ENCODE data around the gene PDZD2.
"Not testable (repeated sequence)": the region's sequence is repeated elsewhere in the genome, so short reads cannot be mapped to it uniquely, and the experiment has no call there.

Gene PDZD2

DNA sequence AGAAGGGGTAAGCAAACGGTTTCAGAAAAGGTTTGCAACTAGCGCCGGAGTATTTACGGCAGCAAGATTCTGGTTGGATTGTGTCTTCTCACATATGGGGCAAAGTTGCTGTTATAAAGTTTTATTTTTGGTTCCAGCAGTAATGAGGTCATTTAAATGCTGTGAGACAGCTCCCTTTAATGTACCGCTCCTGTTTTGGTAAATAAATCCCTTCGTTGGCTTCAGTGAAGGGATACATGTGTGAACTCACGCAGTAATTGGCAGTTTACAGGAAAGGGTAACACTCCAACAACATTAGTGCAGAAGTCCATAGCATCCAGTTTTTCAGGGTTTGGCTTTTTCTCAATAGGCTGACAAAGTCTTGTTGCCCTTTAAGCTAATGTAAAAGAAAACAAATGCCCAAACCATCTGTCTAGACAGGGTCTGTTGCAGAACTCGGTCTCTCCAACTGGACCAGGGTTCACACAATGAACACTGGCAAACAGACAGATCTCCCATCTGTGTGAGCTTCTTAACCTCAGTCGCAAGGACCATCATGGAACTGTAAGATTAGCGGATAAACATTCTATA lies 351.2 kb downstream of the PDZD2 start:
- DNase-seq: no peak

GRCh38 chr5:31990701-31991110 lies 351.8 kb downstream of the PDZD2 start:
- no peak for DNase-seq

DNA sequence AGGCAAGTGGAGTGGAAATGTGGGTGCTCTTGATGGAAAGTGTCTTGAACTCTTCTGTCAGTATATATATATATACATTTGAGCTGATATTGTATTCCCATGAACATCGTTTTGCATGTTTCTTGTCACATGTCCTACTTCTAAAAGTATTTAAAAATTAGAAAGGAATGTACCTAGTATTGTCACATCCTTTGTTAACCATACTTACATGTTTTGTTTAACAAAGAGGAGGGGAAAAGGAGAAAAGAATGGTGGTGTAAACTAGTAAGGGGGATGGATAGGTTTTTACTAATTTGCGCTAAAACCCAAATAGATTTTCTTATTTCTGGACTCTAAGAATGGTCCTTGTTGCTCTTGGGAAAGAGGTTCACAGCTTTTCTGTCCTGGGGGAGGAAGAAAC lies 353.4 kb downstream of the PDZD2 start:
- DNase-seq: no peak

DNA sequence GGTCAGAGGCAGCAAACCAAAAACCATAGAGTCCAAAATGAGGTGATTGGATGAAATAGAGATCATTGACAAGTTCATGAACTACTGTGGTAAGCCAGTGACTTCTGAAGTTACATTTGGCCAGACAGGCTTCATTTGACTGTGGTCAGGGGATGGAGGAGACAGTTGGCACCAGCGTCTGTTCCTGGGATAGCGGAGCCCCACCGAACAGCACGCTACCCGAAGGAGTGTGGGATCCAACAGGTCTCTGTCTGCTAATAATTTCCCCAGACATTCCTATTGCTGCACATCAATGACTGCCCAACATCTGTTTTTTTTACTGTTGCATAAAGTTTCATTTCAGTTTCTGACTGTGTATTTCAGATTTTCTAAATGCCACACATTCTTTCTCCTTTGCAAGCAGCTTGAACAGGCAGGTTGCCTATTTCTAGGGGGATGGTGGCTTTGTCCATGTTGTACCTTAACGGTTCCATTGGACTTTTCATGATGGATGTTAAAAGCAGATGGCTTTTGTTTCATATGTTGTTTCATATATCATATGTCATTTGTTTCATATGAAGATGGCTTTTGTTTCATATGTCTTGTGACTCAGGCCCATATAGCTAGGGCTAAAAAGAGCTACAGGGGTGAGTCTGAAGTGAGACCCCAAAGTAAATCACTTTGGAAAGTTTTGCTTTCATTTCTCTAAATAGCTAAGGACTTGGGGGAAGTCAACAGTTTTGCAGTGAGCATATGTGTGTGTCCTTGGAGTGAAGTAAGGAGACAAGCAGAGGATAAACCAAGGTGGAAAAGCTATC lies 354.4 kb downstream of the PDZD2 start:
- DNase-seq: no peak

DNA sequence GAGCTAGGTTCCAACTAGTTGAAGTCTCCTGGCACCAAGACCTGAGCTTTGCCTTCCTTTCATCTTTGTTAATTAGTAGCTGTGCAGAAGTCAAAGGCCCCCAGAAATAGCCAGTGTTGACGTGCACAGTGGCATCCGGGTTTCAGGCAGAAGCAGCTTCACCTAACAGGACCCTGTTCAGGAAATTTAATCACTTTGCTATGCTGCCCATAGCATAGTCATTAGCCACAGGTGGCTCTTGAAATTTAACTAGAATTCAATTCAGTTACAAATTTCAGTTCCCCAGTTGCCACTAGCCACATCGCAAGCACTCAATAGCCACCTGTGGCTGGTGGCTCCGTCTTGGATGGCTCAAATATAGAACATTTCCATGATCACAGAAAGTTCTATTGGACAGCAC lies 356.1 kb downstream of the PDZD2 start:
- DNase-seq: no peak

DNA sequence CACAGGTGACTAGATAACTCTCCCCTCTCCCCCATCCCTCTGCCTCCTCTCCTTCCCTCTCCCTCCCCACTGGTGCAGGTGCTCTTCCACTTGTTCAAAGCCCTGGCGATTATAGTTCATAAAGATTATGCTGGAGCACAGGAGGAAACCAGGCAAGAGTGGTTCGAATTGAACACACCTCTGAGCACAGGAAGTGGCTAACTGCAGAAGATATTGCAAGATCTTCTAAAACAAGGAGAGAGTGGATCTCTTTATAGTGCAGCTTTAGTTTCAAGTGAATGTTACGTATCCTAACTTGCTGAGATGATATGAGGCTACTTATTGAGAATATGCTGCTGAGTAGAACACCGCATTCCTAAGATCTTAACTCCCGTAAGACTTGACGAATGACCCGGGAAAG lies 356.8 kb downstream of the PDZD2 start:
- no peak for DNase-seq

GRCh38 chr5:31996909-31997308 lies 358.0 kb downstream of the PDZD2 start:
- DNase-seq: no peak

- DNase-seq: no peak
These were observed 360.5 kb downstream of the PDZD2 start for GRCh38 chr5:31999470-31999869.

DNA sequence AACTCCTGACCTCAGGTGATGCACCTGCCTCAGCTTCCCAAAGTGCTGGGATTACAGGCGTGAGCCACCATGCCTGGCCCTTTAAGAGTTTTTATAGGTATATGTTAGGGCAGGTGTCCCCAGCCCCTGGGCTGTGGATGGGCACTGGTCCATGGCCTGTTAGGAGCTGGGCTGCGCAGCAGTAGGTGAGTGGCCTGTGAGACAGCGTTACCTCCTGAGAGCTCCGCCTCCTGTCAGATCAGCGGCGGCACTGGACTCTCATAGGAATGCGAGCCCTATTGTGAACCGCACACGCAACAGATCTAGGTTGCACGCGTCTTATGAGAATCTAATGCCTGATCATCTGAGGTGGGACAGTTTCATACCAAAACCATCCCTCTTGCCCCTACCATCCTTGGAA lies 361.8 kb downstream of the PDZD2 start:
- DNase-seq: no peak

DNA sequence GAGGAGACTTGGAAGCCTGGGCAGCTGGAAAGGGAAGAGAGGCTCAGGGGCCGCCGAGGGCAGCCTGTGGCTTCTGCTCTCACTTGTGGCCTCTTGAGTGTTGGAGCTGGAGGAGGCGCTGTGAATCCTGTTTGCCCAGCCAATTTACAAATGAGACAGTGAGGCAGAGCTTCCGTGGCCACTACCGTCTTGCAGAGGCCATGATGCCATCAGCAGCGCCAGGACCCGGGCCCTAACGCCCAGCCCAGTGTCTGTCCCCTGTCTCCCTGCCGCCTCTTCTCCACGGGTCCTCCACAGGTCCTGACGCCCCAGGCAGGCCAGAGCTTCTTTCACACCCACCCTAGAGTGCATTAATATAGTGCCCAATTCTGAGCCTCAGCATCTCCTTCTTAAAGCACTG lies 362.4 kb downstream of the PDZD2 start:
- DNase-seq: no peak

DNA sequence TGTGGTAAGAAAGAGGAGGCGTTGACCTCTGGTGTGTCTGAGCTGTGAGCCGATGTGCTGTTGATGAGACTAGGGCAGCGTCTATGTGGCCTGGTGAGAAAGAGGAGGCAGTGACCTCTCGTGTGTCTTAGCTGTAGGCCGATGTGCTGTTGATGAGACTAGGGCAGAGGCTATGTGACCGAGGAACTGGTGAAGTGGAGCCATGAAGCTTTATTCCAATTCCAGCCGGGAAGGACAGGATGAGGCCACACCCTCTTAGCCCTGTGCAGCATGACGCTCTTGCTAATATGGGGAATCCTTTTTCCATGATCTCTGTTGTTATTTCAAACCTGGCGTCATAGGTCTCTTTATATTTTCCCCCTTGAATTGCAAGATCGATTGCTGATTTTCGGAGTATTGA lies 362.8 kb downstream of the PDZD2 start:
- DNase-seq: no peak

- no peak for DNase-seq
These were observed 363.8 kb downstream of the PDZD2 start for GRCh38 chr5:32002755-32003154.

DNA sequence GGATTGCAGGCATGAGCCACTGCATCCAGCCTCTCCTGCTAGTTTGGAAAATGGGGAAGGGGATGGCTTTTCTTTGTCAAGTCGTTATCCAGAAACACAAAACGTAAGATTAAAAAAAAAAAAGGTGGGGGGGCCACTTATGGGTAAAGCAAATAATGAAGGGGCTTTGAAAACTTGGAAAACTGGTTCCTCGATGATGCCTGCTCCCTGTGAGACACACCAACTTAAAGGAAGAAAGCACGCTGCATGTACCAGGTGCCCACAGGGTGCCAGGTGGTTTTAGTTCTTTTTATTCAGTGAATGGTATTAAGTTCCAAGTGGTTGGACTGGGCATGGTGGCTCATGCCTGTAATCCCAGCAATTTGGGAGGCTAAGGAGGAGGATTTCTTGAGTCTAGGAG lies 365.1 kb downstream of the PDZD2 start:
- DNase-seq: no peak

GRCh38 chr5:32004404-32004803 lies 365.5 kb downstream of the PDZD2 start:
- DNase-seq: no peak

DNA sequence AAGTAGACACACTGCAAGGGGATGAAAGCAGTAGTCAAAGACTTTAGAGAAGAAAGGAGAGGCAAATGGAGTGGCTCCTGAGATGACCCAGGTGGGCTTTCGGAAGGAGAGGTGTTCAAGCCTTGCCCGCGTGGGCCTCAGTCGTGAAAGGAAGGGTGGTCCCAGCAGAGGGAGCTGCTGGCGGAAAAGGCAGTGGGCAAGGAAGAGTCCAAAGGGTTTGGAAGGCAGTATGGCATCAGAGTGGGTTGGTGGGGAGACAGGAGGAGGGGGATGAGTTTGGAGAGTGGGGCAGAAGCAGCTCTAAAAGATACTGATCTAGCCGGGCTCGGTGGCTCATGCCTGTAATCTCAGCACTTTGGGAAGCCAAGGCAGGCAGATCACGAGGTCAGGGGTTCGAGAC lies 369.8 kb downstream of the PDZD2 start:
- DNase-seq: no peak

DNA sequence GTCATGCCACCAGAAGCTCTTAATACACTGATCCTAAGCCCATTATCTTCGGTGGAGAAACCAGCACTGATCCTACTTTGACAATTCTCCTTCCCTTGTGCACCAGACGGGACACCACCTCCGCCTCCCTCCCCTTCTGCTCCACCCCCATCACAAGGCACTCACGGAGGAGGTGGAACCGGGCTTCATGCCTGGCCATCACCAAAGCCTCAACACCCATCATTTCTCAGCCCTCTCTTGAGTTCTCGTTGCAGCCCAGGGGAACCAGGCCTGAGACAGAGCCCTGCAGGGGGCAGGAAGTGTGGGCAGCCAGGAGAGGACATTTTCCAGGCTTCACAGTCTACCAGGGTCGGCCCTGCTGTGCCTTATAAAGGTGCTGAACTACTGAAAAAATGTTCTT lies 374.7 kb downstream of the PDZD2 start:
- no peak for DNase-seq

- DNase-seq: no peak
These were observed 375.3 kb downstream of the PDZD2 start for GRCh38 chr5:32014096-32014745.

DNA sequence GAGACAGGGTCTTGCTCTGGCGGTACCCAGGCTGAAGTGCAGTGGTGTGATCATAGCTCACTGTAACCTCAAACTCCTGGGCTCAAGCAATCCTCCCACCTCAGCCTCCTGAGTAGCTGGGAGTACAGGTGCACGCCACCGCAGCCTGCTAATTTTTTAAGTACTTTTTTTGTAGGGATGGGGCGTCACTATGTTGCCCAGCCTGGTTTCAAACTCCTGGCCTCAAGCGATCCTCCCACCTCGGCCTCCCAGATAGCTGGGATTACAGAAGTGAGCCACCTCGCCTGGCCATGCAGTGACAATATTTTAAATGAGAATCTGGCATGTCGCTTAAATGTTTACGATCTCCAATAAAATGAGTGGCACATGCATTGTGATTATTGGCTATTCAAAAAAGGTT lies 376.3 kb downstream of the PDZD2 start:
- not testable (repeated sequence) for DNase-seq

- DNase-seq: no peak
These were observed 378.9 kb downstream of the PDZD2 start for GRCh38 chr5:32017692-32018367.

- no peak for DNase-seq
These were observed 379.8 kb downstream of the PDZD2 start for GRCh38 chr5:32018476-32019436.

GRCh38 chr5:32020271-32020670 lies 381.3 kb downstream of the PDZD2 start:
- DNase-seq: no peak

- DNase-seq: no peak
These were observed 382.0 kb downstream of the PDZD2 start for GRCh38 chr5:32020946-32021345.

DNA sequence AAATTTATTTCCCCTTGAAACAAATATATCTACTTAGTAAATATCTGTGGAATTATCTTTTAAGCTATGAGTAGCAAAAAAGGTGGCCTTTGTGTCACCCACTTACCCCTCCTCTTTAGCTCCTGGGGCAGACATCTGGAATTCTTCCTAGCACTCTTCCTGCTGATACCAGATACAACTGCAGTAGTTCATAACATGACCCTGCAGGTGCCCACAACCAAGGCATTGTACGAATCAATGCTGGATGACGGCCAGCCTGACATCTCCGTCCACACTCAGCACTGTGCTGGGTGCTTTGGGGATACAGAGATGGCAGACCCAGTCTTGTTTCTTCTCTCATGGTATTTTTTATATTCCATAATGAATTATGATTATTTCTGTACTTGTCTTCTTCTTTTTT lies 382.8 kb downstream of the PDZD2 start:
- DNase-seq: no peak
